NCI-H748 (cell line): ENCODE data around the gene MOB2.

Source experiments
- DNase-seq: peaks from one replicate; lab custom pipeline; 2025; ENCODE audit not compliant: unreplicated experiment; lab: John Stamatoyannopoulos, UW

The MOB2 gene

DNA sequence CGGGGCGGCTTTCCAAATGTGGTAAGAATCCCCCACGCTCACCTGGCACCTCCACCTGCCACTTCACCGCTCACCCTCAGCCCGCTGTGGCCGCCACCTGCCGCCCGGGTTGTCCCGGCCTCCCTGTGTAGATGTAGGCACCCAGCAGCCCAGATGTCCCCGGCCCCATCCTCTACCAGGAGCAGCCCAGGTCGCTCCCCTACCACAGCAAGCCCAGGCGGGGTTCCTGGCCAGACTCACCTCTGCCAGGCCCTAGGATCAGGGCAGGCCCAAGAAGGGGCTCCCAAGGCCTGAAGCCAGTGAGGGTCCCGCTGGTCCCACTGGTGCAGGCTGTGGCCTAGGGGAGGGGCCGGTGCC is 27.4 kb downstream of the MOB2 start:
- DNase-seq, result no peak

DNA sequence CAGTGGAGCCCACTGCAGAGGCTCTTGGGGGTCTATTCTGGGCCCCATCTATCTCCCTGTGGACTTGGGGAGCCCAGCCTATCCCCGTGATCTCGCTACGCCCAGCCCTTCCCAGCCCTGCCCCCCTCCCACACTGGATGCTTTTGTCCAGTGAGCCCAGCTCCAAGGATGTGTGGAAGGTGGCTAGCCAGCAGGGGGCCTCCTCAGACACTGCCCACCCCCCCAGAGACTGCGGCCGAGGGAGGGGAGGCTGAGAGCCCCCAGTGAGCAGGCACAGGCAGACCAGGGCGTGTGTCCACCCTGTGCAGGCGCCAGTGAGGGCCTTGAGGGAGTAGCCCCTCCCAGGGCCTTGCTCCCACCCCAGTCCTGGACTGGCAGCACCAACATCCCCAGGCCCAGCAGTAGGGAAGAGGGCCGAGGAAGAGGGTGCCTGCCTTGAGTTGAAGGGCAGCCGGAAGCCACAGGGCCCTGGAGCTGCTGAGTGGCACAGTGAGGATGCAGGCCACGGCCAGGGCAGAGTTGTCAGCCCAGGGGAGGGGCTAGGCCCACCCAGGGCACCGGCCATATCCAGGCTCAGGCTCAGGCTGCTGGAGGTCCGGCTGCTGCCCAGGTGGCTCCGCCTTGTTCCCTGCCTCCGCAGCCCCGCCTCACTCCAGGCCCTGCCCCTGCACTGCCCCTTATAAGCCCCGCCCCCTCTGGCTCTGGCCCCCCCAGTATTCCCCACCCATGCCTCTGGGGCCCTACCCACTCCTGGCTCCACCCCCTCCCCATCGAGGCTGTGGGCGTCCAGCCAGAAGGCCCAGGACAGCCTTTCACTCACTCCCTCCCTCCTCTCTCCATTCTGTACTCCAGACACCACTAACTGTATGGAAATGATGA is 28.0 kb downstream of the MOB2 start:
- no peak for DNase-seq

DNA sequence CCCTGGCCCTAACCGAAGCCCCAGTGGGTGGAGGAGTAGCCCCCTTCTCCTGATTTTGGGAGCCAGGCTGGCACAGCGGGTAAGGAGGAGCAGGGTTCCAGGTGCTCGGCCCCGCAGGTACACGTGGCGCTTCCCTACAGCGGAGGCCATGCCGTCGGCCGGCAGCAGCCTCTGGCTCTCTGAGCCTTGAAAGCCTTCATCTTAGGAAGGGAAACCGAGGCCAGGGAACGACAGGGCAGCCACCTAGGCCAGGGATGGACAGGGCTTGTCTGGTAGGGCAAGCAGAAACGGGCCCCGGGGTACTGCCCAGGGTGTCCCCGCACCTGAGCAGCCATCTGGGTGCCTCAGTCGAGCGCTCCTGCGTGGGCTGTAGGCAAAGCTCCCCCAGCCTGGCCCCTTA is 28.7 kb downstream of the MOB2 start:
- DNase-seq, result no peak

DNA sequence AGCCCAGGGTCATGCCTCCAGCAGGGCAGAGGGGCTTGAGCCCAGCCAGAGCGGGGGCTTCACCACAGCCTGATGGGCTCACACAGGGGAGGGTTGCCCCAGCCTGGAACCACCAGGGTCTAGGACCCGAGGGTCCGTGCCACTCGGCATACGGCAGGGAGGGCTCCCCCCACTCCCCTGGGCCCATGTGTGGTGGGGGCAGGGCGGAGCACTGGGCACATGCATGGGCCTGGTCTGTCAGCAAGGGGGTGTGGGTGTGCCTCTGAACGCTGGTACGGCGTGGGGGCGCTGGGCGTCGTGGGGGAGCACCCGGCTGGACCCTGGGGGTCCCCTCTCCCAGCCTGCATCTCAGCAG is 29.3 kb downstream of the MOB2 start:
- DNase-seq, result no peak

DNA sequence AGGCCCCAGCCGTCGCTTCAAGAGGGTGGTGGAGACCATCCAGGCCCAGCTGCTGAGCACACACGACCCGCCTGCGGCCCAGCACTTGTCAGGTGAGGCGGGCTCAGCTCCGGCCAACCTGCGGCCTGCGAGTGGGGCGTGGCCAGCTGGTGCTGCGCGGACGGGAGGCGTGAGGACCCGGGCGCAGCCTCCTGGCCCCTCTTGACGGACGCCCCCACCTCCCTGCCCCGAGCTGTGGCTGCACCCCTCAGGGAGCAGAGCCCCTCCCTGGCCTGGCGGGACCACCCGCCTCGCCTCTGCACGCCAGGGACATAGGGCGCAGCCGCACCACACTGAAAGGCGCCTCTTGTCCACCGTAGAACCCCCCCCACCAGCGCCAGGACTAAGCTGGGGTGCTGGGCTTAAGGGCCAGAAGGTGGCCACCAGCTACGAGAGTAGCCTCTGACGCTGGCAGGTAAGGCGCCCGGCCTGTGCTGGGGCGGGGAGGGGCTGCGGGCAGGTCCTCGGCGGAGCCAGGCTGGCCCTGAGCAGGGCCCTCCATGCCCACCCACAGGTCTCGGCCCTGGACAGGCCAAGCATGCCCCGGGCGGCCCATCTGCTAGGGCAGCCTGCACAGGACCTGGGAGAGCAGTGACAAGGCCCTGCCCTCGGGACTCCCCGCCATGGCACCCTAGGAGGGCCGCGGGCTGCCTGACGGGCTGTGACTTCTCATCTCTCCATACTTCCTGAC is 29.8 kb downstream of the MOB2 start:
- DNase-seq, result no peak

DNA sequence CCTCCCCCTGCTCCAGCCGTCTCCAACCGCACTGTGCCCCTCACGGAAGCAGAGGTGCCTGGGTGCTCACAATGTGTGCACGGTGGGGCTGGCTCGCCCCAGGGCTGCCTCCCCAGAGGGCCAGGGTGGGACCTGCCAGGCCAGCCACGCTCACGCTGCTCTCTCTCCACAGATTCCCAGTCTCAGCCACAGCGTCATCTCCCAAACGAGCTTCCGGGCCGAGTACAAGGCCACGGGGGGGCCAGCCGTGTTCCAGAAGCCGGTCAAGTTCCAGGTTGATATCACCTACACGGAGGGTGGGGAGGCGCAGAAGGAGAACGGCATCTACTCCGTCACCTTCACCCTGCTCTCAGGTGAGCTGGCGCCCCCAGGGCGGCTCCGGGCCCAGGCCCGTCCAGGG is 30.4 kb downstream of the MOB2 start:
- no peak for DNase-seq

DNA sequence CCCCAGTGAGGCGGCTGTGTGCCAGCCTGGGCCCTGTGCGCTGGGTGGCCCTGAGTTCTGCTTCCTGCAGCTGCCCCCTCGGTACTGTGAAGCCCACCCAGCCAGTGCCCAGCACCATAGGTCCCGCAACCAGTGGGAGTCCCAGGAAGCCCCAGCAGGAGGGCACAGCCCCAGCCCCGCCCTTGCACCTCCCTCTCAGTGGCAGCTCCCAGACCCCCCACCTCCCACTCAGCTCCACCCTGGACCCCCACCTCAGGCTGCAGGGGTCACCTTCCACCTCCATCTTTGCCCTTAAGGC is 30.9 kb downstream of the MOB2 start:
- DNase-seq, result no peak

DNA sequence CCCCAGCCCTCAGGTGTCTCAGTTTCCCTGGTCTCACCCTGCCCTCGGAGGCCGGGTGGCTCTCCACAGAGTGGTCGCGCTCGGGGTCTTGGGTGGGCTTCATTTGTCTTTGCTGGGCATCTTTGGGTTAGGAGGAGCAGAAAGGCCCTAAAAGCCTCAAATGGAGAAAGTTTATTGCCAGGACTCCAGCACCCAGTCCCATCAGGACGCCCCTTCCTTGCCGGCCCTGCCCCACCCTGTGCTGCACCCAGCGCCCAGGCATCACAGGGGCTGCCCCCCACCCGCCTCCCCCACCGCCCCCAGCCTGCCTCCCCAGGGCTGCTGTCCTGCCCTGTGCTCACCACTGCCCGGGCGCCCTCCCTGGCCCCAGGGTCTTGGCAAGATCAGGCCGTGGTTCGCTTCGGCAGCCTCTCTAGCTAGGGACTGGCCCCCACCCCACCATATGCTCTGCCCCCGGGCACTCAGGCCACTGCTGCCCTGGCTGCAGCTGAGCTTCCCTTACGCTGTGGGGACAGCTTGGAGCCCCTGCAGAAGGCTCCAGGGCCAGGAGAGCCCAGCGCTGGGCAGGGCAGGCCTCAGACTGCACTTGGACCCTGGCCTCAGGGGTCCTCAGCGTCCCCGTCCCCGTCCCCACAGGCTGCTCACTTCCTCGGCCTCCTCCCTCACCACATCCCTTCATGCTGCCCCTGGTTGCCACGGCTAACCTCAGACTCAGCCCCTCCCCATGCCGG is 31.4 kb downstream of the MOB2 start:
- DNase-seq, result no peak

DNA sequence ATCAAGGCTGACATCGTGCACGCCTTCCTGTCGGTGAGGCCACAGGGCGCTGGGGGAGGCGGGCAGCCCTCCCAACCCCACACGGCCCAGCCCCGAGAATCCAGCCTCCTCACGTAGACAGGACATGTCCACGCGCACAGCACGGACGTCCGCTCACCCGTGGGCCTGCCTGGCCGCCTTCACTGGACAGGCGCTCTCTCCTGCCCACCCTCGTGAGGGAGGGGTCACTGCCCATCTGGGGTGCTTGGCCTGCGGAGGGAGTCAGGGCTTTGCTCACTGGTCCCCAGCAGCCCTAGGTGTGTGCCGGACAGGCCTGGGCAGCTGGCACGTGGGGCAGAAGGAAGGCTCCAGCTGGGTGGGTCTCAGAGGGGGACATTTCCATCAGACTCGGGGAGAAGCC is 32.0 kb downstream of the MOB2 start:
- DNase-seq, result no peak

DNA sequence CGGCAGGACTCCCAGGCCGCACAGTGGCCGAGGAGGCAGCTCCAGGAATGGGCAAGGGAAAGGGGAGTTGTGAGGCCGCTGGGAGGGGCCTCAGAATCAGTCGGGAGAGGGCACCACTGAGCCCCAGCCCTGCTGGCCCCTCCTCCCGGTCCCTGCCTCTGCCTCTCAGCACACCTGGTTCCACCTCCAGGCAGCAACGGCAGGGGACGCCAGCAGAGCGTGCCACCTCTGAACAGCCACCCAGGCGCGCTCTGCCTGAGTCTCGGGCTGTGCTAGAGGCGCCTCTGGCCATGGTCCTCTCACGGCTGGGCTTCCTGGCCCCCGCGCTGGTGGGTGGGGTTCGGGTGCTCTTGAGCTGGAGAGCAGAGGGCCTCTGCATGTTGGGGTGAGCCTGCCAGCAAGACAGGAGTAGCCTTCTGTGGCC is 33.0 kb downstream of the MOB2 start:
- peak; percentile 49 for DNase-seq

DNA sequence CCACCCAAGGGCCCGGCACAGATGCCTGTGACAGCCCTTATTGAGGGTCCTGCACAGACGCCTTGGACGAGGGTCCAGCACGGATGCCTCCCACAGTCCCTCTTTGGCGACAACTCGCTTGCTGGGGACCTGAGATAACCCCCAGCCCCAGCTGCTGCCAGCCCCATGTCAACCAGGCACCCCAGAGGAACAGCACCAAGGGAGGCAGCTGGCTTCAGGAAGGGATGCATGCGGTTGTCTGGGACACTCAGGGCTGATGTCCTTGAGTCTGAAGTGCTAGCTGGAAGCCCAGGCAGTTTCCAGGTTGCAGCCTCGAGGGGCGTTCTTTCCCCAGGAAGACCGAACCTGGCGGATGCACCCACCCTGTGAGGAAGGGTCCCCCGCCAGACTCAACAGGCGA is 33.8 kb downstream of the MOB2 start:
- no peak for DNase-seq

DNA sequence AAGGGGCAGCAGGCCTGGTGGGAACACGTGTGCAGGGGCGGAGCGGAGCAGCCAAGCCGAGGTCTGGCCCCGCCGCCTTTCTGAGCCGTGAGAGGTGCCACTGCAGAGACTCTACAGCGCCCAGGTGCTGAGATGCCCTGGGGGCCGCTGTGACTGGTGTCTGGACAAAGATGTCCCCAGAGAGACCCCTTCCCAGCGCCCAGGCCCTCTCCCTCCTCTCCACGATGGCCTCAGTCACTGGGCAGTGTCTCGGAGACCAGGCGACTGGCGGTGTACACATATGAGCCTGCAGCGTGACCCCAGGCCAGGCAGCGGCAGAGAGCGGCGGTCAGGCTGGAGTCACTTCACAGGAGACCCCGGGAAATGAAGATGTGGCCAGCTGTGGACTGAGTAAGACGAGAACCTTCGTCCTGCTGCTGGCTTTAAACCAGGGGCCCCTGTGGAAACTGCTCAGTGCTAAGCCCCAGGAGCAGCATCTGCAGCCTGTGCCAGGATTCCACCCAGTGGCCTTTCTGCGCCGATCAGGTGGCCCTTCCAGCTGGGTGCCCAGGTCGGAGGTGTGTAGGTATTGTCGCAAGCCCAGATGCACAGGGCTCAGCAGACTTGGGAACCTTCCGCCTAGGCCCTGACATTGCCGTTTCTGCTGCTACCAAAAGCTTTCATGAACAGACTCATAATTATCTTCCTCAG is 34.7 kb downstream of the MOB2 start:
- no peak for DNase-seq

DNA sequence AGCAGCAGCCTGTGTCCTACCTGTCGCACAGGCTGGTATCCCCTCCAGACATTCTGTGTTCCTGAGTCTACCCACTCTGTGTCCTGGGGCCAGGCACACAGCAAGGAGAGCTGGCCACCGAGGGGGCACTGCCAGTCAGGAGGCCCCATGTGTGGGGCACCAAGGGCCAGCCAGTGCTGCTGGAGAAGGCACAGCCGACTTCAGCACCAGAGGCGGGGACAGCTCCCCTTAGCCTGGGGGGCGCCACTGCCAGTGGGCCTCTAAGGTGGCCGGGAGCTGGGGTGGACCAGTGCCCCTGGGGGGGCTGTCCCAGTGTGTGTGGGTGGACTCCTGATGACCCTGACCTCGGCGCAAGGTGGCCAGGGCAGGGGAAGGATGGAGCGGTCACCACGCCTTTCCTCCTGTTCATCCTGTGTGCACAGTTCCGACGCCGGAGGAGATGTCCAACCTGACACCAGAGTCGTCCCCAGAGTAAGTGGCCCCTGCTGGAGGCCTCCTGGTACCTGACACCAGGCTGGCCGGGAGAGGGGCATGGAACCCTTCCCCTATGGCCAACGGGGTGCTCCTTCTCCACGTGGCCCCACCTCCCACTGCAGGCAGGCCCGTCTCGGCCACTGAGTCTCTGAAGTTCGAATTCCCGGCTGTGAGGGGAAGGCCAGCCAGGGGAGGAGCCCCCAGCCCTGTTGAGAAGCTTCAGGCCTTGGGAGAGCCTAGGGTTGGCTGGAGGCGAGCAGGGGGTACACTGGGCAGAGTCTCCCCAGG is 35.4 kb downstream of the MOB2 start:
- no peak for DNase-seq

DNA sequence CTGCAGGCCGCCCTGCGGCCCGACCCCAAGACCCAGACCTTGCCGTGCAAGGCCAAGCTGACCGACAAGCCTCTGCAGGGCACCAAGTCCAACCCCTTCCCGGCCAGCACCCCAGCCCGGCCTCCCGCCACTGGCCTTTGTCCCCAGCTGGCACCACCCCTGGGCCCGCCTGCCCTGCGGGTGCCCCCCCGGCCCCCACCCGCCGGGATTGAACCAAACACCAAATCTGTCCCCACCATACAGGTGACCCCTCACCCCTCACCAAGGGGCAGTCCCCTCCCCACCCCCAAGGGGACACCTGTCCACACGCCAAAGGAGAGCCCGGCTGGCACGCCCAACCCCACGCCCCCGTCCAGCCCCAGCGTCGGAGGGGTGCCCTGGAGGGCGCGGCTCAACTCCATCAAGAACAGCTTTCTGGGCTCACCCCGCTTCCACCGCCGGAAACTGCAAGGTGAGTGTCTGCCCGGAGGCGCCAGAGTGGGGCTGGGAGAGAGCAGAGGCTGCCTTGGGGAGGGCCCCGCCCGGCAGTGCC is 36.2 kb downstream of the MOB2 start:
- DNase-seq, result no peak

DNA sequence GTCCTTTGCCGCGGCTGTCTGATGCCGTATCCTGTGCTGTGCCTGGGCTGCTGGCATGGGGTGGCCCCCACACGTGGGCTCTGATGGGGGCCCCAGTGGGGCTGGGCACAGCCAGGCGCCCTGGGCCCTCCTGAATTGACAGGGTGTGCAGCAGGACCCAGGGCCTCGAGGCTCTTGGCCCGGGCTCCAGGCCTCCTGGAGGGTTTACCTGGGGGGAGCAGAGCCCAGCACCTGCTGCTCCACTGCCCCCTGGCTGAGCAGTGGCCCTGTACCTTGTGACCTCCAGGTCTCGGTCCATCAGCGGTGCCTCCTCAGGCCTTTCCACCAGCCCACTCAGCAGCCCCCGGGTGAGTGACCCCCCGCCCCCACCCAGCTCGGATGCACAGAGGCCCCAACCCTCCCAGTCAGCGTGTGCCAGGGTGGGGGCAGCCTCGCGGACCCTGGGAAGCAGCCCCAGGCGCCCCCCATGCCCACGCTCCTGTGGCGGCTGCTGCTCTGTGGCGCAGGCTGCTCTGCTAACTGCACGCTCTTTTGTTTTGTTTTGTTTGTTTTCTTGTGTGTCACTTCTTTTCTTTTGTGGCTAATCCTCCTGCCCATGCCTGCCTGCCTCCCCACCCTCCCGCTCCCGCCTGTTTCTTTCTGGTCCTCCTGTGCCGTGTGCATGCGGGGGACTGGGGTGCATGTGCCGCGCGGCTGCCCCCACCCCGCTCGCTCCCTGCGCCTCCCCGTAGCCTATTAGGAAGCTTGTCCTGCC is 36.9 kb downstream of the MOB2 start:
- peak; percentile 13 for DNase-seq

DNA sequence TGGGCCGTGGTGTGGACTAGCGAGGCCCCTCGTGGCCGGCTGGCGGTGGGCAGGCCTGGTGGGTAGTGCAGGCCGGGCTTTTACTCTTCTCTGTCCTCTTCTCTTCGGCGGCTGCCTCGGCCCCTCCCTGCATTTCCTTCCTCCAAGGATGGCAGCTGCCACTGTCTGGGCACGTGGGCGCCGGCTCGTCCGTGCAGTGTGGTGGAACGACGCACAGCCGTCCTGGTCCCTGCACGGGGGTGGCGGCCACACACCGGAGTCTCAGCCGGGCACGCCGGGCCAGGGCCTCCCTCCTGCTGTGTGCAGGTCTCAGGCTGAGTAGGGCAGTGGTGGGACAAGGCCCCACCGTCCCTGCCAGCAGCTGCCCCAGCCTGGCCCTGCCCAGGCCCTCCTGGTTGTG is 37.7 kb downstream of the MOB2 start:
- DNase-seq, result no peak

DNA sequence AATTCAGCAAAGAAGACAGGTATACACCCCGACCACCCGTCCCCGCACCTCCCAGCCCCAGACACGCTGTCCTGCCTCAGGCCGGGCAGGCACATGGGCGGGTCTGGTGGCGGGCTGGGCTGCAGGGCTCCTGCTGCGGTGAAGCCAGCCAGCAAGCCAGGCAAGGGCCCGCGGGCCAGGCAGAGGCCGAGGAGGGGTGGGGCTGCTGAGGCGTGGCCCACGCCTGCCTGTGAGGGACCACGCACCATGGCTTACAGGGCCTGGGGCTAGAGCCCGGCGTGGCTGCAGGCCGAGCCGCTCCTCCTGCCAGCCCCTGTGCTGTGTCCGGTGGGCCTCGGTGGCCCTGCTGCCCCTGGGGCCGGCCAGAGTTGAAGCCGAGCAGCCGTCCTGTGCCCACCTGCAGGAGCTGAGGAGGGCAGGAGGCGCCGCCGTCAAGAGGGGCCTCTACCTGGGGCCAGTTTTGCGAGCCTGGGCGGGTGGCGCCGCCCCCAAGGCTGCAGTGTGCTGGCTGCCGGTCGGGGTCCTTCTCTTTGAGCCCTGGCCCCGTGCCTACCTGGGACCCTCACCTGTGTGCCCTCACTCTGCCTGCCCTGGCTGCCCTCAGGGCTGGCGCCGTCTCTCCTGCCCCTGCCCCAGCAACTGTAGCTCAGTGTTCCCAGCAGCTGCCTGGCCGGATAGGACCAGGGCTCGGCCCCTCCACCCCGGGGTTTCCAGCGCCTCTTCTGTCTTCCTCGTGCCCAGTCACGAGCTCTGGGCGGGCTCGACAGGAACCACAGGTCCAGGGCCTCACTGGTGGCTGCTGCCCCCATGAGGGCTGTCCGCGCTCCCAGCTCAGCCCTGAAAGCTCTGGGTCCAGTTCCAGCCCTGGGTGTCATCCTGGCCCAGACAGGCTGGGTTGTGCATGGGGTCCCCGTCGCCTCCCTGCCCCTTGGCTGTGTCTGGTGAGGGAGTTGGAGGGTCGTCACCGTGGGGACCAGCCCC is 38.4 kb downstream of the MOB2 start:
- no peak for DNase-seq

DNA sequence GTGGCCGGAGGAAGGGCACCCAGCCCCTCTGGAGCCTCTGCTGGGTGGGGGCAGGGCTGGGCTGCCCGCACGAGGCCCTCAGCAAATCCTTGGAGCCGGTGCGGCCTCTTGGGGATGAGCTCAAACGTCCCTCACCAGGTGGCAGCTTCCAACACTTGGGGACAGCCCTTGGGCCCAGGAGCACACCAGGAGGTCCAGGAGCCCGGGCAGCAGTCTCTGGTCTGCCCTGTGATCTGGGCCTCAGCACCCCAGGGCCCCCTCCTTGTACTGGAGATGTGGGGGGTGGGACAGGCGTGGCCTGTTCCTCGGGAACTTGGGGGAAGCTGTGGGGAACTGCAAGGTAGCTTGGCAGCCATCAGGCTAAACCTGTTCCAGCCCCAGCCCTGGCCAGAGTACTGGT is 40.0 kb downstream of the MOB2 start:
- DNase-seq, result no peak
